A673 (cell line): ENCODE data around the gene CDADC1. TPM values are rescaled to one million over a fixed set of nuclear protein-coding genes. Genes with fewer than 3 reads are reported as not detected.

ENCODE experiments used
- BruUV-seq: library from RNA; stranded (reverse); fragments of 400-500 nt; replicated peaks from 2 replicates; lab custom pipeline; 2021; lab: Mats Ljungman, UMichigan
- CTCF ChIA-PET: fragments of 300-600 bp; sonication (Branson Sonifier 250); formaldehyde crosslinking; loops from one replicate; lab custom pipeline; 2022; ENCODE audit warnings: antibody characterized with exemption; lab: Charles Lee
- POLR2A ChIA-PET: fragments of 300-600 bp; sonication (Branson Sonifier 250); formaldehyde crosslinking; loops from one replicate; lab custom pipeline; 2022; ENCODE audit warnings: antibody characterized with exemption; ENCODE audit not compliant: low non-redundant PET; lab: Charles Lee
- DNase-seq: peaks from one replicate; pipeline ENCODE4 v3.0.0-alpha.2; 2015; ENCODE audit warnings: low spot score
- H3K27ac ChIP-seq: fragments of 200-600 bp; sonication (generic); 2 replicates; pipeline ENCODE4 v1.5.1; 2016; ENCODE audit warnings: mixed run types, low read depth, mild to moderate bottlenecking, mixed read lengths, antibody characterized with exemption, low read length; ENCODE audit not compliant: poor library complexity, severe bottlenecking
- H3K27me3 ChIP-seq: fragments of 200-600 bp; sonication (generic); replicated peaks from 2 replicates; pipeline ENCODE4 v1.6.1; 2017; ENCODE audit warnings: mixed run types, low read depth, mild to moderate bottlenecking, mixed read lengths, antibody characterized with exemption, low read length; ENCODE audit not compliant: insufficient read depth, poor library complexity
- H3K36me3 ChIP-seq: fragments of 200-600 bp; sonication (generic); 2 replicates; pipeline ENCODE4 v1.6.1; 2016; ENCODE audit warnings: mixed run types, mild to moderate bottlenecking, mixed read lengths, antibody characterized with exemption, low read length; ENCODE audit not compliant: insufficient read depth, poor library complexity, severe bottlenecking
- H3K4me1 ChIP-seq: fragments of 200-600 bp; sonication (generic); 2 replicates; pipeline ENCODE4 v1.6.1; 2017; ENCODE audit warnings: mixed run types, mild to moderate bottlenecking, mixed read lengths, antibody characterized with exemption, low read length; ENCODE audit not compliant: insufficient read depth, poor library complexity, severe bottlenecking
- H3K4me3 ChIP-seq: fragments of 200-600 bp; sonication (generic); 2 replicates; pipeline ENCODE4 v1.5.1; 2016; ENCODE audit warnings: low read depth, mixed run types, mild to moderate bottlenecking, mixed read lengths, low read length; ENCODE audit not compliant: poor library complexity, severe bottlenecking
- H3K9me3 ChIP-seq: fragments of 200-600 bp; sonication (generic); 2 replicates; pipeline ENCODE4 v1.6.1; 2016; ENCODE audit warnings: mixed run types, low read depth, mild to moderate bottlenecking, mixed read lengths, antibody characterized with exemption, low read length; ENCODE audit not compliant: poor library complexity, severe bottlenecking
- CTCF ChIP-seq: fragments of 300-800, 200-600 bp; sonication (generic); conservative IDR thresholded peaks from 2 replicates; pipeline ENCODE4 v1.5.1; 2017; ENCODE audit warnings: low read depth, mild to moderate bottlenecking, antibody characterized with exemption, low read length, moderate library complexity, mixed read lengths
- EZH2 ChIP-seq: fragments of 200-600 bp; sonication (generic); IDR thresholded peaks from 2 replicates; pipeline ENCODE4 v1.6.1; 2017; ENCODE audit warnings: borderline replicate concordance, low read depth, mild to moderate bottlenecking, mixed read lengths, antibody characterized with exemption, low read length; ENCODE audit not compliant: poor library complexity, severe bottlenecking
- intact Hi-C: fragments of 100-400 bp; cut with micrococcal nuclease; formaldehyde crosslinking; loops from one replicate; pipeline ENCODE4 v1.10.0; 2022; ENCODE audit not compliant: unreplicated experiment
- total RNA-seq: library from RNA; stranded (reverse); gene quantifications from 2 replicates; pipeline ENCODE4 v1.2.3, GENCODE V29; 2021

CDADC1 gene
- total RNA-seq, 1 experiment from 2014 or later = 19.2 TPM

DNA sequence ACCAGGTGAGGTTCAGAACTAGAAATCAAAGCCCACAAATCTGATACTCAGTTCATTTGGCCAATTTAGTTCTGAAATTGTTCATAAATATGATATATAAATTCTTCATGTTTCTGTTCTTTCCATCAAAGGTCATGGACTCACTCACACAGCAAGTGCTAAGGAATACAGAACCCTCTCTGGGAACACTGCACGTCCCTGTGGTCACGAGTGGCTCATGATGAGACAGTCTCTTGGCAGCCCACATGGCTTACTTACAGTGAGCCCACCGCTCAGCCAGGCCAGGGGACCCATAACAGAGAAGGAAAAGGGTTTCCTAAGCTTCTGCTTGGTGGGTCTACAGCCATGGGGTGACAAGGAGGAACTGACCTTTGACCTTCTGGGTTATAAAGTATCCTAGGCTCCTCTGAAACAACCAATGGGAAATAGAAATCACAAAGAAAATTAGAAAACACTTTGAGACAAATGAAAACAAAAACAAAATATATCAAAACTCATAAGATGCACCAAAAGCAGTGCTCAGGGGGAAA, 67.4 kb downstream of the CDADC1 start:
- Histone ChIP-seq H3K27ac (no peak overlapping the region), H3K4me3 (no peak overlapping the region)

GRCh38 chr13:49315756-49316482, 68.2 kb downstream of the CDADC1 start:
- ChIA-PET CTCF (no interaction called here), POLR2A (no interaction called here)
- Histone ChIP-seq H3K9me3 (no peaks in the 10 kb centered on the region), H3K4me3 (no peak overlapping the region), H3K36me3 (no peaks in the 10 kb centered on the region), H3K27ac (no peak overlapping the region), H3K27me3 (no peaks in the 10 kb centered on the region), H3K4me1 (peaks cover 5% of the 10 kb centered on the region)
- DNase-seq = no peak
- TF ChIP-seq CTCF (no peak), EZH2 (no peak)
- intact Hi-C loops = no loop called here
- no TSS peak for BruUV-seq

More for the DNA sequence above, 67.4 kb downstream of the CDADC1 start:
- no peaks in the 10 kb centered on the region for H3K36me3 ChIP-seq
- TF ChIP-seq CTCF = no peak
- TF ChIP-seq EZH2 = no peak
- DNase-seq = no peak
- ChIA-PET CTCF (no interaction called here), POLR2A (no interaction called here)
- H3K27me3 ChIP-seq = no peaks in the 10 kb centered on the region
- no peaks in the 10 kb centered on the region for H3K9me3 ChIP-seq
- intact Hi-C loops = no loop called here
- BruUV-seq = no TSS peak
- peaks cover 5% of the 10 kb centered on the region for H3K4me1 ChIP-seq

GRCh38 chr13:49319551-49319950, 71.8 kb downstream of the CDADC1 start:
- Histone ChIP-seq H3K9me3 (no peaks in the 10 kb centered on the region), H3K4me1 (no peaks in the 10 kb centered on the region), H3K36me3 (no peaks in the 10 kb centered on the region), H3K27ac (no peak overlapping the region), H3K4me3 (no peak overlapping the region), H3K27me3 (no peaks in the 10 kb centered on the region)
- BruUV-seq = no TSS peak
- intact Hi-C loops = no loop called here
- POLR2A ChIA-PET = no interaction called here
- CTCF ChIA-PET = no interaction called here
- no peak for DNase-seq
- TF ChIP-seq EZH2 (no peak), CTCF (no peak)
